Liver (tissue), 9 donors: ENCODE results near the gene CD79A. TPM values are rescaled to one million over a fixed set of nuclear protein-coding genes. Genes with fewer than 3 reads are reported as not detected.

Experiments used
- DNase-seq: peaks from one replicate; pipeline ENCODE4 v3.0.0-alpha.2; 2017; ENCODE audit warnings: low spot score
- H3K27ac ChIP-seq, 2 donors: one replicate each; pipeline ENCODE4 v1.7.0; 2013; ENCODE audit warnings: inconsistent platforms in 2 of 2, low read length in 2 of 2, control low read depth in 1 of 2, low read depth in 1 of 2, mild to moderate bottlenecking in 1 of 2
- H3K27me3 ChIP-seq, 4 donors: one replicate each; pipeline versions ENCODE4 v1.6.1 to v1.7.0; 2013; ENCODE audit warnings: low read length in 3 of 4, inconsistent platforms in 1 of 4, mild to moderate bottlenecking in 1 of 4, moderate library complexity in 1 of 4; ENCODE audit not compliant: control insufficient read depth in 4 of 4, insufficient read depth in 4 of 4
- H3K36me3 ChIP-seq, 4 donors: one replicate each; pipeline versions ENCODE4 v1.6.1 to v1.7.0; 2013; ENCODE audit warnings: low read length in 3 of 4, mild to moderate bottlenecking in 3 of 4, low read depth in 1 of 4, moderate library complexity in 1 of 4; ENCODE audit not compliant: control insufficient read depth in 4 of 4, insufficient read depth in 3 of 4
- H3K4me1 ChIP-seq, 4 donors: one replicate each; pipeline versions ENCODE4 v1.6.1 to v1.7.0; 2013; ENCODE audit warnings: low read length in 3 of 4, mild to moderate bottlenecking in 3 of 4, moderate library complexity in 1 of 4; ENCODE audit not compliant: control insufficient read depth in 4 of 4, insufficient read depth in 4 of 4
- H3K4me3 ChIP-seq, 3 donors: one replicate each; pipeline versions ENCODE4 v1.6.1 to v1.7.0; 2013; ENCODE audit warnings: low read length in 3 of 3, control low read depth in 1 of 3, low read depth in 1 of 3, mild to moderate bottlenecking in 1 of 3
- H3K9ac ChIP-seq, 2 donors: one replicate each; pipeline ENCODE4 v1.7.0; 2013; ENCODE audit warnings: low read length in 2 of 2, mild to moderate bottlenecking in 2 of 2, moderate library complexity in 2 of 2, control low read depth in 1 of 2, low read depth in 1 of 2
- H3K9me3 ChIP-seq, 4 donors: one replicate each; pipeline versions ENCODE4 v1.6.1 to v1.7.0; 2013; ENCODE audit warnings: low read length in 3 of 4; ENCODE audit not compliant: control insufficient read depth in 4 of 4
- ATF3 ChIP-seq: IDR thresholded peaks from 2 replicates; pipeline ENCODE4 v1.6.1; 2016; ENCODE audit warnings: antibody characterized with exemption
- CTCF ChIP-seq: fragments of 150-350 bp; IDR thresholded peaks from 2 replicates; pipeline ENCODE4 v1.5.1; 2017; ENCODE audit warnings: improper control_type of control experiment, low read depth, low read length; ENCODE audit not compliant: missing input control
- EGR1 ChIP-seq, 2 donors: IDR thresholded peaks; 2 replicates each; pipeline ENCODE4 v1.6.1; 2016 to 2018; ENCODE audit warnings: antibody characterized with exemption in 2 of 2, low read depth in 2 of 2
- FOXA1 ChIP-seq: IDR thresholded peaks from 2 replicates; pipeline ENCODE4 v1.6.1; 2016; ENCODE audit warnings: antibody characterized with exemption
- FOXA2 ChIP-seq: IDR thresholded peaks from 2 replicates; pipeline ENCODE4 v1.6.1; 2016; ENCODE audit warnings: antibody characterized with exemption
- HNF4A ChIP-seq, 2 donors: conservative IDR thresholded peaks; 2 replicates each; pipeline ENCODE4 v1.6.1; 2016; ENCODE audit warnings: antibody characterized with exemption in 2 of 2, mild to moderate bottlenecking in 2 of 2
- HNF4G ChIP-seq: IDR thresholded peaks from 2 replicates; pipeline ENCODE4 v1.6.1; 2016; ENCODE audit warnings: antibody characterized with exemption
- JUND ChIP-seq, 2 donors: IDR thresholded peaks; 2 replicates each; pipeline ENCODE4 v1.6.1; 2016; ENCODE audit warnings: antibody characterized with exemption in 2 of 2
- MAX ChIP-seq: IDR thresholded peaks from 2 replicates; pipeline ENCODE4 v1.6.1; 2016; ENCODE audit warnings: antibody characterized with exemption
- NR2F2 ChIP-seq: IDR thresholded peaks from 2 replicates; pipeline ENCODE4 v1.6.1; 2016; ENCODE audit warnings: antibody characterized with exemption
- RAD21 ChIP-seq, 2 donors: IDR thresholded peaks; 2 replicates each; pipeline ENCODE4 v1.6.1; 2016; ENCODE audit warnings: antibody characterized with exemption in 2 of 2, mild to moderate bottlenecking in 2 of 2
- RXRA ChIP-seq, 2 donors: IDR thresholded peaks; 2 replicates each; pipeline ENCODE4 v1.6.1; 2017 to 2018; ENCODE audit warnings: antibody characterized with exemption in 2 of 2, mild to moderate bottlenecking in 1 of 2
- TAF1 ChIP-seq: conservative IDR thresholded peaks from 2 replicates; pipeline ENCODE4 v1.6.1; 2016; ENCODE audit warnings: antibody characterized with exemption, mild to moderate bottlenecking
- YY1 ChIP-seq: IDR thresholded peaks from 2 replicates; pipeline ENCODE4 v1.6.1; 2016; ENCODE audit warnings: antibody characterized with exemption, mild to moderate bottlenecking
- ZBTB33 ChIP-seq: IDR thresholded peaks from 2 replicates; pipeline ENCODE4 v1.6.1; 2016; ENCODE audit warnings: antibody characterized with exemption
- WGBS: extraction: QIAGEN DNeasy Blood & Tissue Kit; methylation state at CpG from one replicate; pipeline ENCODE4 v1.1.7; 2013; 5-methylcytosine and 5-hydroxymethylcytosine counted together
- polyA plus RNA-seq, 2 donors: library from polyadenylated mRNA; stranded (reverse) in 1 of 2; unstranded in 1 of 2; fragments of 200-250 nt in 1 of 2; fragments of >200 nt in 1 of 2; fragmentation: Nextera tagmentation in 1 of 2; extraction: Ambion mirVana in 1 of 2; gene quantifications; one replicate each; pipeline versions ENCODE4 v1.2.1 to v1.2.3, GENCODE V29; 2013 to 2015
- total RNA-seq, 2 donors: library from RNA; depleted of rRNA; stranded (reverse); fragments of >200 nt; gene quantifications; one replicate each; pipeline ENCODE4 v1.2.3, GENCODE V29; 2014
- donor health status: healthy.
- donor health status: healthy.
- donor health status: healthy.
- donor health status: healthy.
- donor health status: healthy.

CD79A gene
- total and polyA plus RNA-seq, 4 donors, result 0.43 to 5.0 (median 2.0) TPM

- WGBS, result 51% methylated on average over 7 of the region's 7 CpGs
- H3K9me3 ChIP-seq, result no peaks in the 10 kb centered on the region
- peaks cover 0 to 17% (median 8%) of the 10 kb centered on the region in 4 donors for H3K27me3 ChIP-seq
- TF ChIP-seq TAF1, result no peak
- H3K27ac ChIP-seq, result no peak overlapping the region
- H3K9ac ChIP-seq, result no peak overlapping the region
- no peak overlapping the region for H3K4me3 ChIP-seq
- no peak for DNase-seq
- peaks cover 6 to 11% (median 8%) of the 10 kb centered on the region in 4 donors for H3K4me1 ChIP-seq
- no peaks in the 10 kb centered on the region for H3K36me3 ChIP-seq
These were observed 48.3 kb downstream of the CD79A start for GRCh38 chr19:41925208-41926003.

DNA sequence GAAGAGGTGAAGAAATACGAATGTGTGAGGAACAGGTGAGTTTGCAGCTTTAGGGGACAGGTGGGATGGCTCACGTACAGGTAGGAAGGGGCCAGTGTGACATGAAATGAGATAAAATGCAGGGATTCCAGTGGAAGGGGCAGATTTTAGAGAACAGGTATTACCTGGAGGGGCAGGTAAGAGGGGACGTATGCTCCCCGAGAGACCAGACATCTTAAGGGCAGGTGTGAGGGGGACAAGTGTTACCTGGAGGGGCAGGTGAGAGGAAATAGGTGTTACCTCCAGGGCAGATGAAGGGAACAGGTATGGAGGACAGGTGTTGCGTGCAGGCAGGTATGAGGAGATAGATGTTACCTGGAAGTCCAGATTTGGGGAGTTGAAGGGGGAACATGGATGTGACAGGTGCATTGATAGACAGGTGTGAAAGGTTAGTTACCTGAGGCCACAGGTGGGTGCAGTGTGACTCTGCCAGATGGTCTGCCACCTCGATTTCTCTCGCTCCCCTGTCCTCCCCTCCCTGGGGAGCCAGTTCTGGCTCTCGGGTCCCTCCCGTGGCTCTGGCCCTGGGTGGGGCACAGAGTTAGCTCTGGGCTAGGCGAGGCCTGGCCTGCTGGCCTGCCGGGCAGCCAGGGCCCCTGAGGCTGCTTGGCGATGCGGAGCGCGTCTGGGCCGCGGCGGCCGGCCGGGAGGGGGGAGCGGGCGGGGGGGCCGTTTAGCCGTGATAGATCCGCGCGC lies 49.1 kb downstream of the CD79A start:
- DNase-seq, result no peak
- no peak for TF ChIP-seq HNF4A (conservative IDR thresholded peaks at IDR 0.05)
- no peak for TF ChIP-seq RAD21 (IDR thresholded peaks at IDR 0.05)
- TF ChIP-seq CTCF, result no peak
- TF ChIP-seq ZBTB33, result no peak
- TF ChIP-seq FOXA1, result no peak
- no peak for TF ChIP-seq YY1
- no peak for TF ChIP-seq FOXA2
- no peak for TF ChIP-seq EGR1 (IDR thresholded peaks at IDR 0.05; ENCODE audit: low read depth in 2 of 2)
- TF ChIP-seq ATF3, result no peak
- Histone ChIP-seq H3K9me3 (no peaks in the 10 kb centered on the region), H3K9ac (no peak overlapping the region), H3K27ac (no peak overlapping the region), H3K36me3 (no peaks in the 10 kb centered on the region), H3K27me3 (peaks cover 0 to 17% (median 10%) of the 10 kb centered on the region in 4 donors), H3K4me3 (no peak overlapping the region), H3K4me1 (peaks cover 6 to 11% (median 8%) of the 10 kb centered on the region in 4 donors)
- 39% methylated on average over 27 of the region's 27 CpGs for WGBS

DNA sequence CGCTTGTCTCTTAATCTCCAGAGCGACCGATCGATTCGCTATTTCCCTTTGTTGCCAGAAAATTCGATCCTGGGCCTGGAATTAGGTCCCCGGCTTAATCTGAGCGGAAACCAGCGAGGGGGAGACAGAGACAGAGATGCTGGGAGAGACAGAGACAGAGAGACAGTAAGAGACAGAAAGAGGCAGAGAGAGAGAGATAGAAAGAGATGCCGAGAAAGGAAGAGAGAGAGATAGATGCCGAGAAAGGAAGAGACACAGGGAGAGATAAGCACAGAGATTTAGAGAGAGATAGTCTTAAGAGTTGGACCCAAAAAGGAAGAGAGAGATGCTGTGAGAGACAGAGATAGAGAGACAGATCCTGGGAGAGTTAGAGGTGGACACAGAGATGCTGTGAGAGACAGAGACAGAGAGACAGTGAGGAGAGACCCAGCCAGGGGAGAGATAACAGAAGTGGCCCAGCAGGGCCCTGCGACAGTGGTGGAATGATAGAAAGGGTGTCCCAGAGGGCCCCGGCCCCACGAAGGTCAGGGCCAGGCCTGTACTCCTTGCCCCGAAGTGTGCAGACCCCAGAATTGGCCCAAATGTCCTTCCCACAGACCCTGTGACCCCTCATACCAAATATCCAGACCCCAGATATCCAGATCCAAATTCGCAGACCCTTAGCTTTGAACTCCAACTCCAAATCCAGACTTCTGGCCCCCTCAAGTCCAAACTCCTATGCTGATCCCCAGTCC lies 49.9 kb downstream of the CD79A start:
- H3K9ac ChIP-seq, result no peak overlapping the region
- peaks cover 0 to 17% (median 10%) of the 10 kb centered on the region in 4 donors for H3K27me3 ChIP-seq
- no peaks in the 10 kb centered on the region for H3K36me3 ChIP-seq
- peaks cover 6 to 11% (median 8%) of the 10 kb centered on the region in 4 donors for H3K4me1 ChIP-seq
- H3K9me3 ChIP-seq, result no peaks in the 10 kb centered on the region
- WGBS, result 39% methylated on average over 16 of the region's 16 CpGs
- DNase-seq, result no peak
- no peak overlapping the region for H3K4me3 ChIP-seq
- no peak overlapping the region for H3K27ac ChIP-seq
- TF ChIP-seq ATF3 (no peak), NR2F2 (no peak), RAD21 (IDR thresholded peaks at IDR 0.05) (no peak), YY1 (no peak), HNF4G (no peak), EGR1 (IDR thresholded peaks at IDR 0.05; ENCODE audit: low read depth in 2 of 2) (no peak), ZBTB33 (no peak), CTCF (no peak), MAX (no peak), RXRA (IDR thresholded peaks at IDR 0.05) (no peak), JUND (IDR thresholded peaks at IDR 0.05) (no peak), TAF1 (no peak)
